HG02852 (cell line): ENCODE data around the gene CLEC14A.

Experiments
- ATAC-seq: cut with Tn5 transposase; IDR thresholded peaks from one replicate; pipeline ENCODE4 v1.9.1; 2021; ENCODE audit warnings: mild to moderate bottlenecking, moderate library complexity; ENCODE audit not compliant: unreplicated experiment

CLEC14A gene, protein sequence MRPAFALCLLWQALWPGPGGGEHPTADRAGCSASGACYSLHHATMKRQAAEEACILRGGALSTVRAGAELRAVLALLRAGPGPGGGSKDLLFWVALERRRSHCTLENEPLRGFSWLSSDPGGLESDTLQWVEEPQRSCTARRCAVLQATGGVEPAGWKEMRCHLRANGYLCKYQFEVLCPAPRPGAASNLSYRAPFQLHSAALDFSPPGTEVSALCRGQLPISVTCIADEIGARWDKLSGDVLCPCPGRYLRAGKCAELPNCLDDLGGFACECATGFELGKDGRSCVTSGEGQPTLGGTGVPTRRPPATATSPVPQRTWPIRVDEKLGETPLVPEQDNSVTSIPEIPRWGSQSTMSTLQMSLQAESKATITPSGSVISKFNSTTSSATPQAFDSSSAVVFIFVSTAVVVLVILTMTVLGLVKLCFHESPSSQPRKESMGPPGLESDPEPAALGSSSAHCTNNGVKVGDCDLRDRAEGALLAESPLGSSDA

DNA sequence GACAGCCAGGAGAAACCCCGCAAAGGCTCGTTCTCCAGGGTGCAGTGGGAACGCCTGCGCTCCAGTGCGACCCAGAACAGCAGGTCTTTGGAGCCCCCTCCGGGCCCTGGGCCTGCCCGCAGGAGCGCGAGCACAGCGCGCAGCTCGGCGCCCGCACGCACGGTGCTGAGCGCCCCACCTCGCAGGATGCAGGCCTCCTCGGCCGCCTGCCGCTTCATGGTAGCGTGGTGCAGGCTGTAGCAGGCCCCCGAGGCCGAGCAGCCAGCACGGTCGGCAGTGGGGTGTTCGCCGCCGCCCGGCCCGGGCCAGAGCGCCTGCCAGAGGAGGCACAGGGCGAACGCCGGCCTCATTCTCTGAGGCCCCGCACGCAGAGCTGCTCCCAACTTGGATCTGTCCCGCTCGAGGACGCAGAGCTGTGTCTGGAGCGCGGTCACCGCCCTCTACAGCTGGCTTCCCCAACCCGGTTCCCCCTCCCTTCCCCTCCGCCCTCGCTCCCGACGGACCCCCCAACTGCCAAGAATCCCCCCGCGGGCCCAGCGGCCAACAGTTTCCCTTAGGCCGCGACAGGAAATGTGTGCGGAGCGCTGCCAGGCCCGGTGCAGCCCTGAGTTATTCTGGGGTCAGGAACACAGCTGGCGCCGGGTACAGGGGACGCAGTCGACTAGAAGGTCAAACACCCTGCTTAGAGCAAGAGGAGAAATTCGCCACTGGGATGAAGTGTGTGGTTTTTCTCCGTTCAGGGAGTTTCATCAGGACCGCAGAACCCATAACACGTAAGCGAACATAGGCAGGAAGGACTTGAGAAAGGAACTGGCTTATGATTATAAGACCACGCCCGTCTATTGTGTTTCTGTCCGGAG is at the start of gene CLEC14A:
CLEC14A (minus strand) TSS at position 421 of the 860 bp plus-strand sequence; CDS start at position 350, 71 bp downstream.
- no peak for ATAC-seq

DNA sequence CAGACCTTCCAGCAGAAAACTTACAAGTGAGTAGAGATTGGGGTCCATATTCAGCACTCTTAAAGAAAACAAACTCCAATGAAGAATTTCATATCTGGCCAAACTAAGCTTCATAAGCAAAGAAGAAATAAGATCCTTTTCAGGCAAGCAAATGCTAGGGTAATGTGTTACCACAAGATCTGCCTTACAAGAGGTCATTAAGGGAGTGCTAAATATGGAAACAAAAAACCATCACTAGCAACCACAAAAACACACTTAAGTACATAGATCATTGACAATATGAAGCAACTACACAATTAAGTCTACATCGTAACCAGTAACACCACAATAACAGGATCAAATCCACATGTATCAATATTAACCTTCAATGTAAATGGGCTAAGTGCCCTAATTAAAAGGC is 47.1 kb upstream of the CLEC14A start:
- ATAC-seq: no peak

DNA sequence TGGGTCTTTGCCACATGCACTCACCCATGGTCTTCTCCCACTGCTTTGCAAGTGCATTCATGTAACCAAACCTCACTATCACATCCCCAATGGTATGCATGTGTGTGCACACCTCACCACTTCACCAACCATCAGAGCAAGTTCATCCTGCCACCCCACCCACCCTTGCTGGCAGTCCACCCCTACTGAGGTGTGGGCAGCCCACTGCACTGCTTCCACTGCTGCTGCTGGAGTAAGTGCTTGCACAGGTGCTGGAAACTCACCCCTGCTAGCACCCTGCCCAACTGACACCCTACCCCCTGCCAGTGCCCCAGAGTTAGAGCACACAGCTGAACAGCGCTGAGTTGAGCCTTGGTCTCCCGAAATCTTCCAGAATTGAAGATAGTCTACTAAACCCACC is 46.1 kb upstream of the CLEC14A start:
- ATAC-seq: no peak

DNA sequence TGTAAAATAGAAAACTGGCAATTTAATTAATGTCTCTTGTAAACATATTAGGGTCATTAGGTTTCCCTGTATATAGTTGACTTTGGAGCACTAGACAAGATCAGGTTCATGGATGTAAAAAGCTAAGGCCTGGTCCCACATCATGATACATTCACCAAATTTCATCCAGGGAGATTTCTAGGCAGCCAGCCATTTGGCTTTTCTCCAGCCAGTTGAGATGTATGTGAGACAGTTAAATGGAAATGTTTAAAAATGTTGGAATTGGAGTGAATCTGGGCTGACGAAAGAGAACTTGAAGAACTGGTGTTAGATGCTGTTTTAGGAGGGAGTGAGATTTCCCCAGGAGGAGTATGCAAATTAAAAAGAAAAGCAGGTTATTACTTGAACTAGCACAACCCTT is 41.8 kb upstream of the CLEC14A start:
- ATAC-seq: no peak

DNA sequence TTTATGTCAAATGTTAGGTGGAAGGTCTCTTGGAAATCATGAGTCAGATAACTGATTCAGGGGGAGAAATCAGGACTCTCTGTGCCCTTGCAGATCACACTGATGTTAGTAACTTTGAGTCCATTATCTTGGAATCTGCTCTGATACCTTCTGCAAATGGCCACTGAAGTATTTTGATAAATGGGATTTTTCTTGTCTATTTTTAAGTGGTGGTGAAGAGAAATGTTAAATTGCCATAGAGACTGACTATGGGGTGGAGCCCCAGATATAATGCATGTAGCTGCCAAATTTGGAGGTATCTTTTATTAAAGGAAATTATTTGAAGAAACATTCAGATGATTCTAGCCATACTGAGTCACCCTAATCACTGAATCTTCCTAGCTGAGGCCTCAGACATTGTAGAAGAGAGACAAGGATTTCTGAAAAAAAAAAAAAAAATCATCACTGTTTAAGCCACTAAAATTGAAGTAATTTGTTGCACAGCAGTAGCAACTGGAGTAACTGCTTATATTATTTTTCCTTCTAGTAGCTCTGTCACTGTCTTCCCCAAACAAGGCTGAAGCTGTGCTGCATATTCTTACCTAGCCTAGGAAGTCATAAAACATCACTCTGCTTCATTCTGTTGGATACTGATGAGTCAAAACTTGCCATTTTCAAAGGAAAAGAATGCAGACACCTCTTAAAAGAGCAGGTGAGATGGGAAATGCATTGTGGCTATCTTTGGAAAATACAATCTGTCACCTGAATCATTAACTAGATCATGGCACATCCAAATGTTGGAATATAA is 36.0 kb upstream of the CLEC14A start:
- ATAC-seq: no peak

DNA sequence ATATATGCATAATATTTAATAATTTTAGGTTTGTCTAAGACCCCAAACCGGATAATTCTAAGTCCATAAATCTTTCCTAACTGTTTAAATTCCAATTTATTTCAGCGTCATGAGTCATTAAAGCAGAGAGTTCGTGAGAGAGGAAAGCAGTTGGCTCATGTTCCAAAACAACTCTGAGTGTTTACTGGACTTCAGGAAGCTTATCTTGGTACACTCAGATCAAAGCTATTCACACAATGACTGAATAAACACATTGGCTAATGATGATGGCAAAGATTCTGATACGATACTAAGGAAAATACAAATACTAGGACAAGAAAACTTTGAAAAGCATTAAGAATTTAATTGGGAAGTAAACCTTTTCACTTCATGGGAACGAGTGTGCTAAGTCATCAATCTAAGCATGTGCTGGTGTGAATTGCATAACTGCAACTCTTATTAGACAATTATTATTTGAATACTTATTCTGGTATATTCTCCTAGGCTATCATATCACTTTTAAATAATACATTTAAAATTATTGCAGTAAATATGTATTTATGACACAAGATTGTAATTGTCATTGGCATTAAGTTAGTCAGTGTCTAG is 34.8 kb upstream of the CLEC14A start:
- ATAC-seq: no peak

DNA sequence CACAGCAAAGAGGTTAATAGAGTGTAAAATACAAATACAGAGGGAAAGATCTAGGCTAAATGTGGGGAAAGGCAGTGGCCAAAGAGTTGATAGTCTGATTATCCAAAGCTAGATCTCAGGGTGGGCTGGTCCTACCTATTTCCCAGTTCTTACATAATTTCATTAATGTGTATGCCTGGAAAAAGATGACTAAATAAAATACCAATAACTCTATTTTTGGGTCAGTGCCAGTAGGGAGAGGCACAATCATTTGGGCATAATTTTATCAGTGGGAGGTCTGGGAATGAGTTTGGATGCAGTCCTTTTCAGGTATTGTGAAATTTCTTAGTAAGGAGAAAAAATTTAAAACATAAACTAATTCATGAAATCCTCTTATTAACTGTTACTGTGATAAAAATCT is 30.6 kb upstream of the CLEC14A start:
- no peak for ATAC-seq

DNA sequence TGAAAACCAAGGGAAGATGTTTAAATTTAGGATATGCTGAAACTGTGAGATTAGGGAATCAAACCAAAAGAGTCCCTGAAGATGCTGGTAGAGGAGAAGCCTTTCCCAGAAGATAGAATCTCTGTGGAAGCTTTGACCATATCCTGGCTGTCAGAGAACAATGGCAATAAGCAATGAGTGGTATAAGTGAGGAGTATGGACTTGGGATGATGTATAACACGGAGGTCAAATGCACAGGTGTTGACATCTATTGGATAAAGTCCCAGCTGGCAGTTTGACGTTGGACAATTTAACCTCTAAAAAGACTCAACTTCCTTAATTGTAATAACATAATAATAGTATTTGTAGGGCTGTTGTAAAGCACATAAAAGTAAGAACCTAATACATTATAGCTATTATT is 30.1 kb upstream of the CLEC14A start:
- no peak for ATAC-seq

DNA sequence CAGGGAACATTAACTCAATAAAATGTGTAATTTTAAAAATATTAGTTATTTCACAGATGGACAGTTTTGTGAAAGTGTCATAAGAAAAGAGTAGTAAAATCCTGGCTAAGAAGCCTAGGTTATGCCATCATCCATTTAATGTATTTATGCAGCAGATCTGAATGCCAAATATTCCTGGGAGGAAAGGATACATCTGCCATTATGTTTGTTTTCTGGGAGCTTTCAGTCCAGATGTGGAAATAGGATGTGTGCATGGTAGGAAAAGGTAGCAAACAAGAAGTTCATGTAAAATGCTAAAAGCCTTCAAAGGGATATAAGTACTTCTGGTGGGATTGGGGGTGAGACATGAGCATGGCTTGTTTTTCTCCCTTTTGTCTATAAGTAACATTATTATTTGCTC is 27.0 kb upstream of the CLEC14A start:
- ATAC-seq: no peak

DNA sequence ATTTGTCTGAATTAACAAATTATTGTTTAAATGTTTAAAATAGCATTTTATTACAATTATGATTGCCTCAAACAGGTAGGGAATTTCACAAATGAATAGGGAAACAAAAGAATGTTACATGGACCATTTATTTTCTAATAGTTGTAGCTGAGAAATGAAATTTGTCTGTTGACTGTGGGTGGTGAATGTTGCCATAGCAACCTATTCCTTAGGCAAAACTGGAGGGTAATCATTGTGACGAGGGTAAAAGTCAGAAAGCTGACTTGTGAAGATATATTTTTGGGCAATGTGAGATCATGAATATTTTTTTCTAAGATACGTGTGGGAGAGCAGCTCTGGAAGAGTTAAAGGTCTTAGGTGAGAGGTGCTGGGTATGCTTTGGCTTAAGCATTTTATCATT is 24.2 kb upstream of the CLEC14A start:
- no peak for ATAC-seq

DNA sequence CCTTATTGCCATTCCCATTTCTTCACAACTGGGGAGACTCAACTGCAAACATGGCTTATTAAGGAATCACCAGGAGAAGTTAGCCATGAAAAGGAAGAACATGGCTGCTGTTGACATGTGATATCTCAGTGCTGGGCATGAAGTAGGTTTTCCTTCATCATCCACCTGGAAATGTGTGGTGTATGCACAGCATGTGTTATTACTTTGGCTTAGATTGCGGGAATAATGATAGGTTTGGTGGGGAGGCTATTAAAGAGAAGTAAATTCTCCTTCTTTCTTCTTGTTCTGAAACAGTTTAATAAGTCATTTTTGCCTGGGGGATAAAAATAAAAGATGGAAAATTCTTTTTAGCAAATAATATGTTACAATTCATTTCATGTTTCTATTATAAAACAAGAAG is 23.7 kb upstream of the CLEC14A start:
- no peak for ATAC-seq

DNA sequence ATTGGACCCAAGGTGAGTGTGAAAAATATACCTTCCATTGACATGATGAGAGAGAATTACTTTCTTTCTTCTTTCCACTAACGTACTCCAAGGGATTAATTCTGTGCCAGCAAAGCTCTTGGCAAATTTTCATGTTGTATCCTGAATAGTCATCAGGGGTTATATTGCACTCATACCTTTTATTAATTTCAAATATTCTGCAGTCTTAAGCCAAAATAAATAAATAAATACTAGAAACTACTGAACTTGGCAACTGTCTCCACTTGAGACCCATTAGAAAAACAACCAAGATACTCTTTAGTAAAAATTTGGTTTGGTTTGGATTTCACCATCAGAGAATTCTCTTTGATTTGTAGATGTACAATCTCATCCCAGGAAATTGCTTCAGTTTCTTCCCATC is 22.1 kb upstream of the CLEC14A start:
- no peak for ATAC-seq

DNA sequence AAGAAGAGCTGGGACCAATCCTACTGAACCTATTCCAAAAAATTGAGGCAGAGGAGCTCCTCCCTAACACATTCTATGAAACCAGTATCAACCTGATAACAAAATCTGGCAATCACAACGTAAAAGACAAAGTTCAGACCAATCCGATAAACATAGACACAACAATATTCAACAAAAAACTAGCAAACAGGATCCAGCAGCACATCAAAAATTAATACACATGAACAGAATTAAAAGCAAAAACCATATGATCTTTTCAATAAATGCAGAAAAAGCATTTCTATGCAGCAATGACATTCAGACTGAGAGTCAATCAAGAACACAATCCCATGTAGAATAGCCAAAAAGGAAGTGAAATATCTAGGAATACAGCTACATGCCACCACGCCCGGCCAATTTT is 7.0 kb upstream of the CLEC14A start:
- no peak for ATAC-seq

DNA sequence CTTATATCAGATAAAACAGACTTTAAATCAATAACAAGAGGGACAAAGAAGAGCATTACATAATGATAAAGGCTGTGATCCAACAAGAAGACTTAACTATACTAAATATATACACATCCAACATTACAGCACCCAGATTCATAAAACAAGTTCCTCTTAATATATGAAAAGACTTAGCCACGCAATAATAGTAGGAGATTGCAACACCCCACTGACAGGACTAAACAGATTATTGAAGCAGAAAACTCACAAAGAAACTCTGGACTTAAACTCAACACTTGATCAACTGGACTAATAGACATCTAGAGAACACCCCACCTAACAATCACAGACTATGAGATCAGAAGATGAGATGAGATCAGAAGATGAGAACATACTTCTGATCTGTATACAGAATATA is 5.7 kb upstream of the CLEC14A start:
- ATAC-seq: no peak

DNA sequence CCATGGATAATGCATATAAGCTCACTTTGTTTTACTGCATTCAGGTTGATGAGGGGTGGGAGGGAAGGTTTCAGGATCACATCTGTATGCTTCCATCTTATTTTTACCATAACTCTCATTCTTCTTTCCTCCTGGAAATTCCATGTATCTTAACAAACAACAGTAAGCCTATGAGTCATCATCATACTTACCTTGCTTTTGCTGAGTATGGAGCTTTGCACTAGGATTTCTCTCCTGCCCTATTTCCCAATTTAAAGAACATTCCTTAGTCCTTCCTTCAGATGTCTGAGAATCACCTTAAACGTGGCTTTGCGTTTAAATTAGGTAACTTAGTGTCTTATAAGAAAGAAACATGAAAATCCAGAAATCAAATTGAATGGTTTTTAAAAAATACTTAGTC is 1.6 kb upstream of the CLEC14A start:
- ATAC-seq: no peak

DNA sequence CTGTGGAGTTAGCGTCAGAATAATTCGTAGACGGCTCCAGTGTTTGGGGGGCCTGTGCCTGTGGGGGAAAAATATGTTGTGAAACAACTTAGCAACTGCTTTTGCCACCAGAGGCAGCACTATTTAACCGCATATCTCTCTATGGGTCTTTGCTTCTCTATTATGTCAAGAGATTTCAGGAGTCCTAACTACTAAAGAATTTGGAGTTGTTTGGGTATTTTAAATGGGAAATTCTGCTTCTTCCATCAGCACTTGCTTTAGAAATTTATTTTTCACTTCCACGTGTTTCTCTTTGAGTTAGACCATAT is 594 bp upstream of the CLEC14A start:
- ATAC-seq: no peak

DNA sequence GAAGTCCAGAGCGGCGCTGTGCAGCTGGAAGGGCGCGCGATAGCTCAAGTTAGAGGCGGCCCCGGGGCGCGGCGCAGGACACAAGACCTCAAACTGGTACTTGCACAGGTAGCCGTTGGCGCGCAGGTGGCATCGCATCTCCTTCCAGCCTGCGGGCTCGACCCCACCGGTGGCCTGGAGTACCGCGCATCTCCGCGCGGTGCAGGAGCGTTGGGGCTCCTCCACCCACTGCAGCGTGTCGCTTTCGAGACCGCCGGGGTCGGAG is 553 bp downstream of the CLEC14A start:
- no peak for ATAC-seq

DNA sequence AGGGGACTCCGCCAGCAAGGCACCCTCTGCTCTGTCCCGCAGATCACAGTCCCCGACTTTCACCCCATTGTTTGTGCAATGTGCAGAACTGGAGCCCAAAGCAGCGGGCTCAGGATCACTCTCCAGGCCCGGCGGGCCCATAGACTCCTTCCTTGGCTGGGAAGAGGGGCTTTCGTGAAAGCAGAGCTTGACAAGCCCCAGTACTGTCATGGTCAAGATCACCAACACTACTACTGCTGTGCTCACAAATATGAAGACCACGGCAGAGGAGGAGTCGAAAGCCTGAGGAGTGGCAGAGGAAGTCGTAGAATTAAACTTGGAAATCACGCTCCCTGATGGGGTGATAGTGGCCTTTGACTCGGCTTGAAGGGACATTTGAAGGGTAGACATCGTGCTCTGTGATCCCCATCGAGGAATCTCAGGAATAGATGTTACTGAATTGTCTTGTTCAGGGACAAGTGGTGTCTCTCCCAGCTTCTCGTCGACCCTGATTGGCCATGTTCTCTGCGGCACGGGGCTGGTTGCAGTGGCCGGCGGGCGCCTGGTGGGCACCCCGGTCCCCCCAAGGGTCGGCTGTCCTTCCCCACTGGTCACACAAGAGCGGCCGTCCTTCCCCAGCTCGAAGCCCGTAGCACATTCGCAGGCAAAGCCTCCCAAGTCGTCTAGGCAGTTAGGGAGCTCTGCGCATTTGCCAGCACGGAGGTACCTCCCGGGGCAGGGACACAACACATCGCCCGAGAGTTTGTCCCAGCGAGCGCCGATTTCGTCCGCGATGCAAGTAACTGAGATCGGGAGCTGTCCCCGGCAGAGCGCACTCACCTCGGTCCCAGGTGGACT is 1.1 kb downstream of the CLEC14A start:
- no peak for ATAC-seq

DNA sequence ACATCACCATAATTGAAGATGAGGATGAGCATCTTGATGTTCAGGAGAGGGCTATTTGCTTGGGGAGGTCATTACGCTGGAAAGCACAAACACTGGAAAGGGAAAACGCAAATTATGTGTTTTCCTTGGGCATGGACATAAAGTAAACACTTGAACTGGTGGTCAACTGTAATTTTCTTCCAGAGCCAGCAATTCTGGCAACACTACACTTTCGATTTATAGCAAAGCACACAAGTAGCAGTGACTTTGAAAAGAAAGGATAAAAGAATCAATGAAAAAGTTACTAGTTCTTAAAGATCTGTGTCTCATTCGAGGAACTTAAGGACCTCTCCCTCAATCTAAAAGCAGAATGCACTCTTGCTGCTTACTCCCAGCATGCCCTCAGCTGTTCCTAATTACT is 2.2 kb downstream of the CLEC14A start:
- ATAC-seq: no peak

DNA sequence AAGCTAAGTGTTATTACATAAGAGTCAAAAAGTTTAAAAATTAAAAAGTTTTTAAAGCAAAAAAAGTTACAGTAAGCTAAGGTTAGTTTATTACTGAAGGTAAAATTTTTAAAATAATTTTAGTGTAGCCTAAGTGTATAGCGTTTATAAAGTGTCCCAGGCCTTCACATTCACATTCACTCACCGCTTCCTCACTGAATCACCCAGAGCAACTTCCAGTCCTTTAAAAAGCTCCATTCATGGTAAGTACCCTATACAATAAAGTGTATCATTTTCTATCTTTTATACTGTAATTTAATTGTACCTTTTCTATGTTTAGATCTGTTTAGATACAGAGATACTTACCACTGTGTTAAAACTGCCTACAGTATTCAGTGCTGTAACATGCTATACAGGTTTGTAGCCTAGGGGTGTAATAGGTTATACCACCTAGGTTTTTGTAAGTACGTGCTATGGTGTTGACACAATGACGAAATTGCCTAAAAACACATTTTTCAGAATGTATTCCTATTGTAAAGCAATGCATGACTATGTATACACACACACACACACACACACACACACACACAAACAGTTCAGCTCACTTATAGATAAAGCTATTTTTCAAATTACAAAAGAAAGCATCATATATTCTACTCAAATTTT is 3.7 kb downstream of the CLEC14A start:
- no peak for ATAC-seq
